ENCODE results near the gene PABPN1L.

PABPN1L gene

DNA sequence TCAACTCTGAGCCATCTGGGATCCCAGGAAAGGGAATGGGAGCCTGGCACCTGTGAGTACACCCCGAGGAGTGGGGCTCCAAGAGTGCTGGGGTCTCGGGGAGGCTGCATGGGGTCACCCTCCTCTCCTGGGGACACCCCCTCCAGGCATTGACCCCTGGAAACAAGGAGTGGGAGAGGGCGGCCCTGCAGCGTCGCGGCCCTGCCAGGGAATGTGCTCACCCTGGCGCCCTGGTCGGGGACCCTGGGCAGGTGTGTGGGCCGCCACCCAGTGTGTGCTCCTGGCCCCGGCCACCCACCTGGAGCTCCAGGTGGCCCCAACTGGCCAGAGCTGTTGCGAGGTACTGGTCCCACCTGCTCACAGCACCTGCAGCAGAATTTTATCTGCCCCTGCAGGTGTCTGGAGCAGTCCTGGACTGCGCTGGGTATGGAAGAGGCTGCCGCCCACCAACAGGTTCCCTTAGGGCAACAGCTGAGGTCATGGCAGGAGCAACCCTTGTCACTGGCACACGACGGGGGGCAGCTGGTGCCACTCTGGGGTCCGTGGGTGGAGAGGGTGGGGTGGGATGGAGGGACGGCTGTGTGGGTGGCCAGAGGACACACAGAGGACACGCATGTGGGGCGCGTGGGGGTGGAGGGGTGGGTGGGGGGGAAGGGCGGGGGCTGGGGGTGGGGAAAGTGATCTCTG lies 5.4 kb upstream of the PABPN1L start:
- H3K27ac ChIP-seq, result no peak overlapping the region
- DNase-seq (ENCODE audit: low read depth, low spot score), result no peak

DNA sequence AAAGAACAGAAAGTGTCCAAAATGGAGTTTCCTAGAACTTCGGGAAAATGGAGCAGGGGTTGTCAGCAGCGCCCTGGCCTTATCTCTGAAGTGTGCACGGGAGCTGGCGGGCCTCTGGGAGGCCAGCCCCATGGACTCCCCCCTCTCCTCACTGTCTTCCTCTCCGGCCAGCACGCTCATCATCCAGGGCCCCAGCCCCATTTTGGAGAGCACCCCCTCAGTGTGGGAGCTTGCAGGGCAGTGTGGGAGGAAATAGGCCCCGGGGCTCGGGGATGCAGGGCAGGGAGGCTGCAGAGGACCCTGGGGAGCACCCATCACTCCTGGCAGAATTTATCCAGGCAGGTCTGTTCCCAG lies 4.9 kb upstream of the PABPN1L start:
- no peak for DNase-seq (ENCODE audit: low read depth, low spot score)
- no peak overlapping the region for H3K27ac ChIP-seq

DNA sequence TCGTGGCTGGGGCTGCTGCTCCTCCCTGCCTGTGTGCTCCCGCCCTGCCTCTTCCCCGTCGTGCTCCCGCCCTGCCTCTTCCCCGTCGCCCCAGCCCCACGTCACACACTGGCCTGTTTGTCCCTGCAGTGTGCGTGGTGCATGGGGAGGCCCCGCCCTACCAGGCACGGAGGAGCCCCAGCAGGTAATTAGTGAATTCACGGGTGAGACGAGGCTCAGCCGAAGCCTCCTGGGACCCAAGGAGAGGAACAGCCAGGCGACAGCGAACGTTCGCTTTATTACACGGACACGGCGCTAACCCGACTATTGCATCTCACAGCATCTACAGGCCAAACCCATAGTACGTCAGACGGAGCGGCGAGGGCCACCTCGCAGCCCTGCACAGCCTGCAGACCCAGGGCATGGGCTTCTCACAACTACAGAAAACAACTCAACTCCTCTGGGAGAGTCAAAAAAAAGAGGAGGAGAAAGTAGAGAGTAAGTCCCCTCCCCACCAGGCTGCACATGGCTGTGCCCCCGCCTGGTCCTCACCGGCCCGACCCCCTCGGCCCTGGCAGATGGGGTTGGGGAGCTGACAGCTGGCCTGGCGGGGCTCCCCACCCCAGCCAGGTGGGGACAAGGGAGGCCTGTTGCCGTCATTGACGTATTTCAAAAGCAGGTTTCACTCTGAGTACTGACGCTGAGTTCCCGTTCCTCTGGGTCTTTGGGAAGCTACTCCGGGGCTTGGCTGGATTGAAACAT lies 4.3 kb upstream of the PABPN1L start:
- no peak overlapping the region for H3K27ac ChIP-seq
- DNase-seq (ENCODE audit: low read depth, low spot score), result no peak

DNA sequence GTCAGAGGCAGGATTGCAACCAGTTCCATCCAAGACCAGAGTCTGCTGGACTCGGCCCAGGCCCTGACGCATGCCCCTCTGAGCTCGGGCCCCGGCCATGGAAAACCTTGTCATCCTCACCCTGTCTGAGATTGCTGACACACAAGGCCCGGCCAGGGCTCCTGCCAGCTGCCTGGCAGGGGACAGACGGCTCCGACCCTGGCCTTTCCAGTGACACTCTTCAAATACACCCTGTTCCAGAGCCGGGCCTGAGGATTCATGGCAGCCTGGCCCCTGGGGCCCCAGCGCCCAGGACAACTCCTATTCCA lies 3.2 kb upstream of the PABPN1L start:
- no peak for DNase-seq (ENCODE audit: low read depth, low spot score)
- H3K27ac ChIP-seq, result no peak overlapping the region

DNA sequence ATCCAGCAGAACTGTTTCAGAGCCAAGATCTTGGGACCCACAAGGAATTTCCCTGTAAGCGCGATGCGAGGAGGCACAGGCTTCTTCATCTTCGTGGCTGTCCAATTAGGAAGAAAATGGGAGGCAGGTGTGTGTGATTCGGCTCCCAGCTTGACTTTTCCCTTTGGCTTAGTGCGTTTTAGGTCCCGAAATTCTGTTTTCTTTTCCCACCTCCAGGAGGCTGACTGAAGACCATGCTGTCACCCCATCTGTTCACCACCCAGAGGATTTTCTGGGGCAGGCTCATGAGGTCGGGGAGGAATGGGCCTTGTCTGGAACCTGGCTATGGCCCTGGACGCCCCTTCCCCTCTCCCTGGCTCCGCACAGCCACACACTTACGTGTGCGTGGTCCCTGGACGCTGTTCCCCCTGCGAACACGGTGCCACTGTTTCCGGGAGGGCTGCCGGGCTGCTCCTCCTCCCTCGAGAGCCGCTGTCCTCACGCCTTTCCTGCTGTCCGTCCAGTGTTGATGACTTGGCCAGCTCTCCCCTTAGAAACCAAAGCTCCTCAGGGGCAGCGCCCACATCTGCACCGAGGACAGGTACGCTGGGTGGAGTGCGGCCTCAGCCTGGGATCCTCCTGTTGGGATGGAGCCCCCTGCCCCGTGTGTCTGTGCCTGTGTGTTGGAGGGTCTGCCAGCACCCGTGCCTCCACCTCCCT lies 2.7 kb upstream of the PABPN1L start:
- no peak overlapping the region for H3K27ac ChIP-seq
- no peak for DNase-seq (ENCODE audit: low read depth, low spot score)

DNA sequence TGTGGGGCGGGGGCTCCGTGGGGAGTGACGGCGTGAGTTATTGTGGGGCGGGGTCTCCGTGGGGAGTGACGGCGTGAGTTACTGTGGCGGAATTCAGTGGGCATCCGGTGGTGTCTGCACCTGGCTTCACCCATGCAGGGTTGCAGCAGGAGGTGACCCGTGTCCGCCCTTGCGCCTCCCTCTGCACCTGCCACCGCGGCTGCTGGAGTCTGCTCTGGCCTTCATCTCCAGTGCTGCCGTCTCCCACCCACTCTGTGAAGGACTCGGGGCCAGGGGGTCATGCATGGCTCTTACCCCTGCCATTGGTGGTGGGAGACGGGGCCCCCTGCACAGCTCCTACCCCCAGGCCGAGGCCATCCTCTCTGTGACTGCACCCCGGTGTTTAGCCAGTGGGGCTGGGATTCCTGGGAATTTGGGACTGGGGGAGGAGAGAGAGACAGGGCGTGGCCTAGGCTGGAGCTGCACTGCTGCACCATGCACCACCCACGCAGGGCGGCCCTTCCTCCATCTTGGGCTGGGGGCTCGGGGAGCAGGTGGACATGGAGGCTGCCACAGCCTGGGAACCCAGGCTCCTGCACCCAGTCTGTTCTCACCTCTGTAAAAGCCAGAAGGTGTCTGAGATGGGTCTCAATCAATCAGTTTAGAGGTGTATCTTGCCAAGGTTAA lies 1.3 kb upstream of the PABPN1L start:
- H3K27ac ChIP-seq, result no peak overlapping the region
- no peak for DNase-seq (ENCODE audit: low read depth, low spot score)

DNA sequence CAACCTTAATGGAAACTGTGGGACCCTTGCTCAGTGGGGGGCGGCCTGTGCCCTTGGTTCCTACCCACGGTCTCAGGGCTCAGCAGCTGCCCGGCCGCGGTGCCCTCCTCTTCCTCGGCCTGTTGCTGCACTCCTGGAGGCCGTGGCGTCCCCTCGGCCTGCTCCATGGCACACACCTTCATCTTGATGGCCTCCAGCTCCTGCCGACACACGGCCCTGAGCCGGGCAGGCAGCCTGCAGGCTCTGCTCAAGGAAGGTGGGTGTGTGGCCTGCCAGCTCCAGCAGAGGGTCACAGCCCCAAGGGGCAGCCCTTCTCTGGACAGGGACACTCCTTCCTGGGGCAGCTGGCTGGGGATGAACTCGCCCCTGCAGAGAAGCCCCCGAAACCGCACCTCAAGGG lies 718 bp downstream of the PABPN1L start:
- DNase-seq (ENCODE audit: low read depth, low spot score), result no peak
- H3K27ac ChIP-seq, result no peak overlapping the region

DNA sequence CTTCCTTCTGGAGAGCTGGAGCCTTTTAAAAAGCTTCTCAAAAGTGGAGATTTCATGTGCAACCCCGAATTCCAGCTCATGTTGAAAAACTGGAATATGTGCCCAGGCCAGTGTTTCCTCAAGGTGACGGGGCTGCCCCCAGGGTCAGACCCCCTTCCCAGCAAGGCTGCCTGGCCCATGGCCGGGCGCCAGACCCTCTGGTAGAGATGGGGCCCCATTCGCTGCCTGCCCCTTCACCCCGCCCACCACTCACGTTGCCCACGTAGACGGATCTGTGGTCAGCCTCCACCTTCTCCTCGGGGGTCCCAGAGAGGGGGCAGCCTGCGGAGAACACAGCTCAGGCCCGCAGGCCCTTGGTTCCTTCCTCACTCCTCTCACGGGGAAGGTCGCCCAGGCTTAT lies 1.1 kb downstream of the PABPN1L start:
- DNase-seq (ENCODE audit: low read depth, low spot score), result no peak
- H3K27ac ChIP-seq, result no peak overlapping the region

DNA sequence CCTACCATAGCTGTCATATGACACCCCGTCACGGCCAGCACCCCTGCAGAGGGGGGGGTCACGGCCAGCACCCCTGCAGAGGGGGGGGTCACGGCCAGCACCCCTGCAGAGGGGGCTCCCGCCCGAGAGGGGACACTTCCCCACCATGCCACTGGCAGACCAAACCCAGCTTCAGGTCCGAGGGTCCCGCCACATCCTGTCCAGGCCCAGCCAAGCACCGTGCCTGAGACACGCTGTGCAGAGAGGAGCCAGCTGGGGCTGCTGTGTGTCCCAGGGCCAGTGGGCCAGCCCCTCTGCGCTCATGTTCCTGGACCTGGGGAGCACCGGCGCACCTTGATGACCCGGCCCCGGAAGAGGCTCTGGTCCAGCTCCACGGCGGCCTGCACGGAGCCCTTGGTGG lies 1.9 kb downstream of the PABPN1L start:
- no peak for DNase-seq (ENCODE audit: low read depth, low spot score)

DNA sequence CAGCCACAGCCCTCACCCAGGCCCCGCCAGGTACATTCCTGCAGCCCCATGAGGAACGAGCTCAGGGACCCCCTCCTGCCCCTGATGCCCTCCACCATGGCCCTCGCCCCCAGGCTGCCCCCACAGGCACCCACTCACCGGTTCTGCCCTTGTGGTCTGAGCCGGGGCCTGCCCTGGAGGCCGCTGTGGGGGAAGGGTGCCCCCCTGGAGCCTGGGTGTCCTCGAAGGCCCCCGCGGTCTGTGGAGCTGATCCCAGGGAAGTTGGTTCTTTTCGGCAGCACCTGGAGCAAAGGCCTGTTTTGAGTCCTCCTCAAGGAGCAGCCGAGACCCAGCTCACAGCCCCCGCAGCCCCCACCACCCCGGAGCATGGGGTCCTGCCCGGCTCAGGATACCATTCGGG lies 2.4 kb downstream of the PABPN1L start:
- no peak for DNase-seq (ENCODE audit: low read depth, low spot score)
- H3K27ac ChIP-seq, result no peak overlapping the region

More for the DNA sequence above, 1.9 kb downstream of the PABPN1L start:
- no peak overlapping the region for H3K27ac ChIP-seq

DNA sequence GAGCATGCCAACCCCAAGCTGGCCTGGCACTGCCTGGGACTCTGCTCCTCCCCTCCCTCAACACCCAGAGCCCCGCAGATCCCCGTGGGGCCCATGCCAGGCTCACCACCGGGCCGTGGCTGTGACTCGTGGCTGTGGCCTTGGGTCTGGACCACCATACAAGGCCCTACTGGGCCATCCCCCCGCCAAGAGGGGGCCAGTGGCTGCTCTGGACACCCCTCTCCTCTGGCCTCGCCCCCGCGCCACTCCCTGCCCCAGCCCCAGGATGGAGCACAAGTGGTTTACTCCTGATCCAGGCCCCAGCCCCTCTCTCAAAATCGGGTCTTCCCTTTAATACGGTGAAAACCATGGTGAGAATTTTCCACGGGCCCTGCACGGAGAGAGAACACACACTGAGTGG lies 3.0 kb downstream of the PABPN1L start:
- no peak for DNase-seq (ENCODE audit: low read depth, low spot score)

DNA sequence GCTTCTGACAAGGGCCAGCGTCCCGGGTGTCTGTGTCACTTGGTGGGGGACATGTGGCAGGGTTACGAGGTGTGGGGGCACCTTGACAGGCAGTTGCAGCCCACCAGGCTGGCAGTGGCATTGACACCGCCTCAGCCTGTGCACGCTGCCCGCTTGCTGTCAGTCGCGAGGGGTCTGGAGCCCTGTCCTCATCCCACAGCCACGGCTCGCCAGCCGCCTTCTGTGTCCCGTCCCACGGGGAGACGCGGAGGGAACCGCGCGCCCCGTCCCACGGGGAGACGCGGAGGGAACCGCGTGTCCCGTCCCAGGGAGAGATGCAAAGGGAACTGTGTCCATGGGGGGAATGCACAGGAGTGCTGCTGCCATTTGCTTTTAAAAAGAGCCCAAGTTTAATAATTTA lies 3.5 kb downstream of the PABPN1L start:
- DNase-seq (ENCODE audit: low read depth, low spot score), result no peak
- no peak overlapping the region for H3K27ac ChIP-seq

More for the DNA sequence above, 3.0 kb downstream of the PABPN1L start:
- no peak overlapping the region for H3K27ac ChIP-seq

DNA sequence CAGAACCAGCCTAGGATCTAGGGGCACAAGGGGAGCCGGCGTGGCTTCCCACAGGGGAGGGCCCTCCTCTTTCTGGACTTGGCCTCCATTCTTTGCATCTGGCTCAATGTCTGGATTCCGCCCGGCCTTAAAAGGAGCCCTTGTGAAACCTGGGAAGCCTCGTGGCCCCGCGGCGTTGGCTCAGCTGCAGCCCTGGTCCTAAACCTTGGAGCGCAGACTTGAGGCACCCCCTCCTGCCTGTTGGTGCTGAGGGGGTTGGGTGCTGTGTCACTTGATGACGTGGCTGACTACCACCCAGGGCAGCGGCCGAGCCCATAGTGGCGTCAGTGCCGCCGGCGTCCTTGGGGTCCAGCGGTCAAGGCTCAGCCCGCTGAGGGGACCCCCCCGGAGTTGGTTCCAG lies 5.1 kb downstream of the PABPN1L start:
- no peak for DNase-seq (ENCODE audit: low read depth, low spot score)
- H3K27ac ChIP-seq, result no peak overlapping the region

DNA sequence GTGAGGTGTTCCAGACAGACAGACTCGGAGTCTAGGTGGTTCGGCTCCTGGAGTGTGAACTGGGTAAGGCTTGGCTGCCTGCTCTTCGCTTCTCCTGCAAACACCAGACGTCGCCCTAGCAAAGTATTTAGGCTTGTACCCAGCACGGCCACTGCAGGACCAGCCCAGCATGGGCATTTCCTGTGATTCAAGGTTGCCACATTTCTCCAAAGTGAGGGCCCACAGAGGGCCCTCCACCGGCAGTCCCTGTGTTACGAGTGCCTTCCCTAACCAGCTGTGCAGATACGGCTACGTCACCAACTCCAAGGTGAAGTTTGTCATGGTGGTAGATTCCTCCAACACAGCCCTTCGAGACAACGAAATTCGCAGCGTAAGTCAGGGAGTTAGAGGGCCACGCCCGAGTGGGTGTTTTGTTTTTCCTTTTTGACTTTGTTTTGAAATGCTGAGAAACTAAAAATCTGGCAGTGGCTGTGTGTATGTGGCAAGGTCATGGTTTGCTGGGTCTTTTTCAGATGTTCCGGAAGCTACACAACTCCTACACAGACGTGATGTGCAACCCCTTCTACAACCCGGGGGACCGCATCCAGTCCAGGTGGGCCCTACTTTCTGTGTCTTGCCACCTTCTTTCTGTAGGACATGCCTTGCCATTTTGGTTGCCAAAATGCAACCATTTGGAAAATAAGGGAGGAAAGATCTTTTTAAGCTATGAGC lies 6.9 kb downstream of the PABPN1L start:
- no peak overlapping the region for H3K27ac ChIP-seq
- no peak for DNase-seq (ENCODE audit: low read depth, low spot score)

DNA sequence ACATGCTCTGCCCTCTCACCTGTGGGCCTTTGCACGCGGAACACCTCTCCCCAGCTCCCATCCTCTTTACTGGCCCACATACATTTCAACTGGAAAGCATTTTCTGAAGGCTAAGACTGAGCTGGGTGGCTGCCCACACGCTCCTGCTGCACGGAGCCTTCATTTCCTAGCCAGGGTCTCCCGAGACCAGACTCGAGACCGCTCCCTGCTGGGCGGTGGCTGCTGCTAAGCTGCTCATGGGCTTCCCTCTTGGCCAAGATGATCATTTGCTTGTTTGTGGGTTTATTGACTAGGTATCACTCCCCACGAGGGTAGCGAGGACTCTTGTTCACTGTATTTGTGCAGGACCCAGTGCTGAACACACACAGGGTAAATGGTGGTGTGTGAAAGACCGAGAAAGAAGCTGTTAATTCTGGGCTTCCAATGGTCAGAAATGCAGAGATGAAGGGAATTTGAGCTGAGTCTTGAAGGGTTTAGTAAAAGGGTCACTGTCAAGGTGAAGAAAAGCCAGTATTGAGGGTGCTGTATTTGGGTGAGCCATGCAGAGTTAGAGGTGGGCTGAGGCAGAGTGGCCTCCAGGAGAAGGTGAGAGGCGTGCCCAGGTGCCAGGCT lies 8.6 kb downstream of the PABPN1L start:
- DNase-seq (ENCODE audit: low read depth, low spot score), result peak; percentile 12
- H3K27ac ChIP-seq, result peak overlapping the region; percentile 19

DNA sequence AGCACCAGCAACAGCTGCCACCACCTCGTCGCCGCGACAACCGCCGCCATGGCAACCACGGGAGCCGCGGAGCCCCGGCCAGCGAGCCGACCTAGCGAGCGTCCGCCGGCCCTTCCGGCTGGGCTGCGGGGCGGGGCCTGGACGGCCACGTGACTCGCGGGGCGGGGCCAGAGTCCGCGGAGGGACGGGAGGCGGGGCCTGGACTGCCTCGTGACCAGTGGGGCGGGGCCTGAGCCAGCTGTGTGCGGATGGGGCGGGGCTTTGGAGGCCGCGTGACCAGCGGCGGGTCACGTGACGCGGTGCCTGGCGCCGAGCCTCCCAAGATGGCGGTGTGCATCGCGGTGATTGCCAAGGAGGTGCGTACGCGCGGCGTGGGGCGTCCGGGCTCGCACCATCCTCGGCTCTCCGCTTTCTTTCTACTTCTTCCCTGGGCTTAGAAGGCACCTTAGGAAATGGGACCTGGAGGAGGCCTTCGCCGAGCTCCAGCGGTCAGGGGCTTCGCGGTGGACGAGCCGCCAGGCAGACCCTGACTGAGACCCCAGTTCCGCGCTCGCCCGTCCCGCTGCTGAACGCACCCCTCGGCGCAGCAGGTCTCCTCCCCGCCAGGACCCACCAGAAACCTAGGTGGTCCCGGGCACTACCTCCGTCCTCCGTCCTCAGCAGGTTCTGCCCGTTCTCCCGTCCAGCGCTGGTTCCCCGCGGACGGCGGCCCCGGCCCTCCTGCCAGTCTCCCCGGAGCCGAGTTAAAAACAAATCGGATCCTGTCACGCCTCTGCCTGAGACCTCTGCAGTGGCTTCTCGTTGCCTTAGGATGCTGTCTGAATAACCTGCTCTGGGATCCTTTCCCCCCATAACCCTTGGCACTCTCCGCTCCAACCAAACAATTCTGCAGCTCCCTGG lies 9.4 kb downstream of the PABPN1L start, which contains the start of the genes GALNS and TRAPPC2L:
GALNS (minus strand) TSS at position 120 of the 900 bp plus-strand sequence; CDS start at position 50, 70 bp downstream.
TRAPPC2L (plus strand) TSS at position 300 of the 900 bp plus-strand sequence; CDS start at position 324, 24 bp downstream.
- H3K27ac ChIP-seq, result peak within 1 kb of the TSS; percentile 19
- peak; percentile 56 for DNase-seq (ENCODE audit: low read depth, low spot score)

DNA sequence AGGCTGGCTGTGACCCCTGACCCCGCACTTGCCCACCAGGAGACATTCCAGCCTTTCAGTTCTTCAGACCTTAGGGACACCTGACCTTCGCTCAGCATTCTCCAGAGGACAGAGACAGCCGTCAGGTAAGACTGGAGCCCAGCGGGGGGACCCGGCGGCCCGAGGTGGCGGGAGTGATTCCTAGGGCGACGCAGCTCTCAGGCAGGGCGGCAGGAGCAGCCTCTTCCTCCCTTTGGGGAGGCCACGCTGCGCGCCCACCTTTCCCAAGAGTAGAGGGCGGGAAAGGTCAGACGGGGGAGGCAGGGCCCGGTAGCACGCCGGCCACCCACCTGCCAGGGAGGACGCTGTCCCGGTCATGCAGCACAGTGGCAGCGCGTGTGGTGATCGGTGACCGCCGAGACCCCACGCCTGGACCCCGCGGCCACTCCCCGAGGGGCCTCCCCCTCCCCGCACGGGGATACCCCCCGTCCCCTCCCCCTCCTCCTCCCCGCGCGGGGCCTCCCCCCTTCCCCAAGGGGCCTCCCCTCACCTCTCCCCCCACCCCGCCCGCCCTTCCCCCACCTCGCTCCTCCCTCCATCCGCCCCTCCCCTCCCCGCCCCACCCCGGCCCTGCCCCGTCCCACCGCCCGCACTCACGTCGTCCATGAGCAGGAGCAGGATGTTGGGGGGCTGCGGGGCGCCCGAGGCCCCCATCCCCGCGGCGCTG lies 10.2 kb downstream of the PABPN1L start:
- no peak for DNase-seq (ENCODE audit: low read depth, low spot score)

DNA sequence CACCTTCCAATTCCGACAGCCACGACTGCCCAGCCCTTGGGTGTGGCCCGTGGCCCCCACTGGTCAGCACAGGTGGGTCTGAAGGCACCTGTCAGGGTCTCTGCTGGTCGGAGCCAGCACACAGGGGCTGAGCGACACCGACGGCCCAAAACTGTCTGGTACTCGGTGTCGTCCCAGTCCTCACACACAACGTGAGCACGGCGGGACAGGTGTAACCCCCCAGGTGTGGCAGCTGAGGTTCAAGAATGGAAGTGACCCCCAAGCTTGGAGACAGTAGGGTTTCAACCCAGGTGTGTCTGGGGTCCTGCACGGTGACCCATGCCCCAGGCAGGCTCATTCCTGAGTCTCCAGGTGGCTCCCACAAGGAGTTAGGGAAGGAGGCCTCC lies 10.7 kb downstream of the PABPN1L start:
- no peak for DNase-seq (ENCODE audit: low read depth, low spot score)
- H3K27ac ChIP-seq, result no peak overlapping the region

More for the DNA sequence above, 10.2 kb downstream of the PABPN1L start:
- H3K27ac ChIP-seq, result no peak overlapping the region

Data from epithelial cell of prostate (primary cell).